Measurements from ENCODE around the gene LRRFIP2. TPM values are rescaled to one million over a fixed set of nuclear protein-coding genes. Genes with fewer than 3 reads are reported as not detected.

The LRRFIP2 gene
- total RNA-seq, 1 donor from 2014 or later = 28.6 TPM

Other genes with a start within 250 kb of the LRRFIP2 start
- 2.3 and 3.4 TPM in 2 replicates for gene TRANK1, start 229.5 kb downstream of the LRRFIP2 start, total RNA-seq
- 17.2 and 18.2 TPM in 2 replicates for gene EPM2AIP1, start 181.5 kb downstream of the LRRFIP2 start, total RNA-seq
- 63.4 and 65.0 TPM in 2 replicates for gene MLH1, start 181.1 kb downstream of the LRRFIP2 start, total RNA-seq
- gene GOLGA4, start 68.7 kb upstream of the LRRFIP2 start, total RNA-seq = 40.2 and 45.6 TPM in 2 replicates

Measured in activated T-helper 1 cell treated with anti-CD3 and anti-CD28 coated beads, Interleukin-12 subunit alpha, Interleukin-12 subunit beta, Interleukin-2, Interleukin-4 antibody, amounts not matched to agents 30 ng/mL and 10 ng/mL and 1 ng/mL, durations not matched to agents 14 hours and 24 hours and 36 hours (primary cell).